H1 (cell line): Measurements from ENCODE around the gene STAM.

Experiments
- CBX8 ChIP-seq: fragments of 300-800, 300-1000 bp; sonication (generic); IDR thresholded peaks from 2 replicates; pipeline ENCODE4 v1.7.1; 2016; ENCODE audit warnings: low read depth, low read length, borderline replicate concordance
- JUND ChIP-seq: IDR thresholded peaks from 2 replicates; pipeline ENCODE4 v1.6.1; 2011; ENCODE audit warnings: mild to moderate bottlenecking, improper control_type of control experiment, low read length
- PHF8 ChIP-seq: fragments of 200-600 bp; sonication (generic); conservative IDR thresholded peaks from 2 replicates; pipeline ENCODE4 v1.7.1; 2012; ENCODE audit warnings: low read depth, mild to moderate bottlenecking, inconsistent platforms, low read length, moderate library complexity
- POLR2A ChIP-seq, 2 experiments: IDR thresholded peaks; 1 replicate in 1 of 2; 2 replicates in 1 of 2; pipeline ENCODE4 v1.6.1; 2011; ENCODE audit warnings: low read depth in 2 of 2, low read length in 2 of 2, mild to moderate bottlenecking in 2 of 2; ENCODE audit errors: control extremely low read depth in 1 of 2
- TAF1 ChIP-seq: IDR thresholded peaks from 2 replicates; pipeline ENCODE4 v1.6.1; 2011; ENCODE audit warnings: mild to moderate bottlenecking, low read depth, low read length
- ZNF274 ChIP-seq: IDR thresholded peaks from 2 replicates; pipeline ENCODE4 v1.7.0; 2012; ENCODE audit warnings: low read length, borderline replicate concordance; ENCODE audit errors: extremely low read depth
- TF ChIP-seq, protein P1 (sequence below), 3 experiments: IDR thresholded peaks; 1 replicate in 2 of 3; 2 replicates in 1 of 3; pipeline versions ENCODE4 v1.5.1 to v1.6.1; 2011; ENCODE audit warnings: low read length in 3 of 3, mild to moderate bottlenecking in 3 of 3, inconsistent platforms in 2 of 3, low read depth in 1 of 3, moderate library complexity in 1 of 3; ENCODE audit not compliant: insufficient read depth in 1 of 3; ENCODE audit errors: control extremely low read depth in 1 of 3
- TF ChIP-seq, protein P2 (sequence below): IDR thresholded peaks from 2 replicates; pipeline ENCODE4 v1.6.1; 2011; ENCODE audit warnings: low read depth, mild to moderate bottlenecking, low read length; ENCODE audit not compliant: insufficient read depth
- TF ChIP-seq, protein P3 (sequence below): IDR thresholded peaks from 2 replicates; pipeline ENCODE4 v1.6.1; 2012; ENCODE audit warnings: low read length, inconsistent platforms

DNA sequence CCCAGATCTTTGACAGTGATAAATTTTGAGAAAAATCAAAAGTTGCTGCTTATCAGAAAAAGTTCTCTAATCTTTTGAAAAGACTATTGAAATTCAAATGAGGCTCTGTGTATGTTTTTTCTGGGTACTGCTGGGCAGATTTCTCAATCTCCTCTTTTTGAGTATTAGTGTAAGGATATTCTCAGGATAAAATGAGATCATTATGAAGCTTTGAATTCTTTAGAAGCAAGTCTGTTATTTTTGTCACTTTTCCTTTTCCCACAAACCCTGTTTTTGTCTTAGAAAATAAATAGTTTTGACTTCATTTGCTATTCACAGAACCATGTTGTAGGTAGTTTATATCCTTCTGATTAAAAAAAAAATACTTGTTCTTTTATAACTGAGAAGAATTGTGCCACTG lies 7.9 kb downstream of the STAM start:
- TF ChIP-seq CBX8 (no peak), POLR2A (IDR thresholded peaks at IDR 0.05; ENCODE audit: control extremely low read depth in 1 of 2, low read depth in 2 of 2, low read length in 2 of 2) (no peak), PHF8 (no peak), TAF1 (no peak), ZNF274 (no peak), JUND (no peak)
- TF ChIP-seq, protein P1, sequence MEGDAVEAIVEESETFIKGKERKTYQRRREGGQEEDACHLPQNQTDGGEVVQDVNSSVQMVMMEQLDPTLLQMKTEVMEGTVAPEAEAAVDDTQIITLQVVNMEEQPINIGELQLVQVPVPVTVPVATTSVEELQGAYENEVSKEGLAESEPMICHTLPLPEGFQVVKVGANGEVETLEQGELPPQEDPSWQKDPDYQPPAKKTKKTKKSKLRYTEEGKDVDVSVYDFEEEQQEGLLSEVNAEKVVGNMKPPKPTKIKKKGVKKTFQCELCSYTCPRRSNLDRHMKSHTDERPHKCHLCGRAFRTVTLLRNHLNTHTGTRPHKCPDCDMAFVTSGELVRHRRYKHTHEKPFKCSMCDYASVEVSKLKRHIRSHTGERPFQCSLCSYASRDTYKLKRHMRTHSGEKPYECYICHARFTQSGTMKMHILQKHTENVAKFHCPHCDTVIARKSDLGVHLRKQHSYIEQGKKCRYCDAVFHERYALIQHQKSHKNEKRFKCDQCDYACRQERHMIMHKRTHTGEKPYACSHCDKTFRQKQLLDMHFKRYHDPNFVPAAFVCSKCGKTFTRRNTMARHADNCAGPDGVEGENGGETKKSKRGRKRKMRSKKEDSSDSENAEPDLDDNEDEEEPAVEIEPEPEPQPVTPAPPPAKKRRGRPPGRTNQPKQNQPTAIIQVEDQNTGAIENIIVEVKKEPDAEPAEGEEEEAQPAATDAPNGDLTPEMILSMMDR (IDR thresholded peaks at IDR 0.05; ENCODE audit: control extremely low read depth in 1 of 3, insufficient read depth in 1 of 3, low read depth in 1 of 3, low read length in 3 of 3): no peak
- TF ChIP-seq, protein P2, sequence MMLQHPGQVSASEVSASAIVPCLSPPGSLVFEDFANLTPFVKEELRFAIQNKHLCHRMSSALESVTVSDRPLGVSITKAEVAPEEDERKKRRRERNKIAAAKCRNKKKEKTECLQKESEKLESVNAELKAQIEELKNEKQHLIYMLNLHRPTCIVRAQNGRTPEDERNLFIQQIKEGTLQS: no peak
- TF ChIP-seq, protein P3, sequence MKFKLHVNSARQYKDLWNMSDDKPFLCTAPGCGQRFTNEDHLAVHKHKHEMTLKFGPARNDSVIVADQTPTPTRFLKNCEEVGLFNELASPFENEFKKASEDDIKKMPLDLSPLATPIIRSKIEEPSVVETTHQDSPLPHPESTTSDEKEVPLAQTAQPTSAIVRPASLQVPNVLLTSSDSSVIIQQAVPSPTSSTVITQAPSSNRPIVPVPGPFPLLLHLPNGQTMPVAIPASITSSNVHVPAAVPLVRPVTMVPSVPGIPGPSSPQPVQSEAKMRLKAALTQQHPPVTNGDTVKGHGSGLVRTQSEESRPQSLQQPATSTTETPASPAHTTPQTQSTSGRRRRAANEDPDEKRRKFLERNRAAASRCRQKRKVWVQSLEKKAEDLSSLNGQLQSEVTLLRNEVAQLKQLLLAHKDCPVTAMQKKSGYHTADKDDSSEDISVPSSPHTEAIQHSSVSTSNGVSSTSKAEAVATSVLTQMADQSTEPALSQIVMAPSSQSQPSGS: no peak
